Lower leg skin (tissue), 3 donors: Measurements from ENCODE around the gene APOBEC3B.

Experiments
- POLR2A ChIP-seq, 2 donors: fragments of 450-650 bp; IDR thresholded peaks; one replicate each; pipeline ENCODE4 v1.6.1; 2016 to 2017; ENCODE audit warnings: antibody characterized with exemption in 2 of 2, mild to moderate bottlenecking in 1 of 2, moderate library complexity in 1 of 2
- TF ChIP-seq, protein P1 (sequence below), 3 donors: fragments of 450-650 bp; IDR thresholded peaks; one replicate each; pipeline ENCODE4 v1.5.1; 2016; ENCODE audit warnings: antibody characterized with exemption in 3 of 3, mild to moderate bottlenecking in 3 of 3, moderate library complexity in 2 of 3

DNA sequence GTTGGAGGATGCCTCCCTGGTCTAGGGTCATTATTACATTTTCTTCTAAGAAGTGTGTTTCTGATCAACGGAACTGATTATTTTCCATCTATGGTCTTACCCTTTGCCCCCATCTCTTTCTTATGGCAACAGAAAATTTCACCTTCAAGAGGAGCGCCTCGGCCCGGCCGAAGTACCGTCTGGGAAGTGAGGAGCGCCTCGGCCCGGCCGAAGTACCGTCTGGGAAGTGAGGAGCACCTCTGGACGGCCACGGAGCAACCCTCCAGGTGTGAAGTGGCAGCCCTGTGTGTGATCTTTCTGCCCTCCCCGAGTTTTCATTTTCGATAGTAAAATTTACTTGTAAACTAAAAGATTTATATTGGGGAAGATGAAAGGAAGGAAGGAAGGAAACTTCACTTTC is 28.8 kb downstream of the APOBEC3B start:
- TF ChIP-seq, protein P1, sequence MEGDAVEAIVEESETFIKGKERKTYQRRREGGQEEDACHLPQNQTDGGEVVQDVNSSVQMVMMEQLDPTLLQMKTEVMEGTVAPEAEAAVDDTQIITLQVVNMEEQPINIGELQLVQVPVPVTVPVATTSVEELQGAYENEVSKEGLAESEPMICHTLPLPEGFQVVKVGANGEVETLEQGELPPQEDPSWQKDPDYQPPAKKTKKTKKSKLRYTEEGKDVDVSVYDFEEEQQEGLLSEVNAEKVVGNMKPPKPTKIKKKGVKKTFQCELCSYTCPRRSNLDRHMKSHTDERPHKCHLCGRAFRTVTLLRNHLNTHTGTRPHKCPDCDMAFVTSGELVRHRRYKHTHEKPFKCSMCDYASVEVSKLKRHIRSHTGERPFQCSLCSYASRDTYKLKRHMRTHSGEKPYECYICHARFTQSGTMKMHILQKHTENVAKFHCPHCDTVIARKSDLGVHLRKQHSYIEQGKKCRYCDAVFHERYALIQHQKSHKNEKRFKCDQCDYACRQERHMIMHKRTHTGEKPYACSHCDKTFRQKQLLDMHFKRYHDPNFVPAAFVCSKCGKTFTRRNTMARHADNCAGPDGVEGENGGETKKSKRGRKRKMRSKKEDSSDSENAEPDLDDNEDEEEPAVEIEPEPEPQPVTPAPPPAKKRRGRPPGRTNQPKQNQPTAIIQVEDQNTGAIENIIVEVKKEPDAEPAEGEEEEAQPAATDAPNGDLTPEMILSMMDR (IDR thresholded peaks at IDR 0.05) = no peak
- no peak for TF ChIP-seq POLR2A (IDR thresholded peaks at IDR 0.05)
